Fibroblast of skin of left biceps (primary cell): ENCODE results near the gene IGFBP6.

Source experiments
- DNase-seq, 2 experiments: peaks; one replicate each; pipeline ENCODE4 v3.0.0-alpha.2; 2013; ENCODE audit warnings: low read depth in 2 of 2

Gene IGFBP6

GRCh38 chr12:53059434-53060063 is 37.9 kb upstream of the IGFBP6 start:
- DNase-seq: no peak

- DNase-seq: no peak
These were observed 37.3 kb upstream of the IGFBP6 start for GRCh38 chr12:53060064-53060720.

GRCh38 chr12:53060721-53061276 is 36.7 kb upstream of the IGFBP6 start:
- DNase-seq: no peak

GRCh38 chr12:53061404-53062010 is 36.0 kb upstream of the IGFBP6 start:
- DNase-seq: no peak

- no peak for DNase-seq
These were observed 35.2 kb upstream of the IGFBP6 start for GRCh38 chr12:53062011-53062961.

GRCh38 chr12:53062977-53063707 is 34.3 kb upstream of the IGFBP6 start:
- DNase-seq: no peak

GRCh38 chr12:53063708-53064612 is 33.5 kb upstream of the IGFBP6 start:
- no peak for DNase-seq

- DNase-seq: no peak
These were observed 32.6 kb upstream of the IGFBP6 start for GRCh38 chr12:53064613-53065436.

- DNase-seq: no peak
These were observed 32.0 kb upstream of the IGFBP6 start for GRCh38 chr12:53065470-53065869.

- no peak for DNase-seq
These were observed 31.2 kb upstream of the IGFBP6 start for GRCh38 chr12:53065975-53066931.

- DNase-seq: no peak
These were observed 30.1 kb upstream of the IGFBP6 start for GRCh38 chr12:53067074-53067992.

GRCh38 chr12:53067993-53068770 is 29.3 kb upstream of the IGFBP6 start:
- no peak for DNase-seq

- DNase-seq: no peak
These were observed 28.5 kb upstream of the IGFBP6 start for GRCh38 chr12:53068811-53069585.

- no peak for DNase-seq
These were observed 27.7 kb upstream of the IGFBP6 start for GRCh38 chr12:53069621-53070410.
